GM12891 (cell line): Measurements from ENCODE around the gene TUBG2.

Source experiments
- POLR2A ChIP-seq: IDR thresholded peaks from 2 replicates; pipeline ENCODE4 v1.6.1; 2011; ENCODE audit warnings: low read depth, low read length, control low read depth
- POLR2AphosphoS5 ChIP-seq: IDR thresholded peaks from 2 replicates; pipeline ENCODE4 v1.6.1; 2011; ENCODE audit warnings: low read depth, low read length, control low read depth
- TAF1 ChIP-seq: IDR thresholded peaks from 2 replicates; pipeline ENCODE4 v1.6.1; 2011; ENCODE audit warnings: low read depth, low read length, control low read depth

GRCh38 chr17:42691021-42691545 is 32.0 kb downstream of the TUBG2 start:
- TF ChIP-seq POLR2A, result no peak
- no peak for TF ChIP-seq TAF1
- no peak for TF ChIP-seq POLR2AphosphoS5
